Heart right ventricle (tissue), 16 donors: ENCODE data around the gene CHD9NB. TPM values are rescaled to one million over a fixed set of nuclear protein-coding genes. Genes with fewer than 3 reads are reported as not detected.
A peak's percentile ranks its signal among the peaks of the same experiment; 100 is the strongest.

Experiments used
- ATAC-seq, 8 donors: fragments of 200-7000 bp; cut with Tn5 transposase; one replicate each; pipeline ENCODE4 v1.9.1; 2020; ENCODE audit warnings: mild to moderate bottlenecking in 8 of 8, moderate library complexity in 8 of 8, moderate number of reproducible peaks in 1 of 8
- DNase-seq, 2 donors: peaks; one replicate each; pipeline ENCODE4 v3.0.0-alpha.2; 2020
- H3K27ac ChIP-seq, 10 donors: fragments of 200-600 bp; sonication (generic) in 2 of 10; one replicate each; pipeline versions ENCODE4 v1.5.0 to v1.8.0; 2020 to 2022; ENCODE audit warnings: mild to moderate bottlenecking in 3 of 10
- H3K27me3 ChIP-seq, 7 donors: fragments of 200-600 bp; one replicate each; pipeline ENCODE4 v1.8.0; 2021 to 2022; ENCODE audit warnings: mild to moderate bottlenecking in 2 of 7
- H3K36me3 ChIP-seq, 9 donors: fragments of 200-600 bp; sonication (generic) in 1 of 9; one replicate each; pipeline versions ENCODE4 v1.5.0 to v1.8.0; 2020 to 2022; ENCODE audit warnings: mild to moderate bottlenecking in 2 of 9
- H3K4me1 ChIP-seq, 9 donors: fragments of 200-600 bp; sonication (generic) in 1 of 9; one replicate each; pipeline versions ENCODE4 v1.5.0 to v1.8.0; 2020 to 2022; ENCODE audit warnings: mild to moderate bottlenecking in 4 of 9
- H3K4me3 ChIP-seq, 10 donors: fragments of 200-600 bp; sonication (generic) in 2 of 10; one replicate each; pipeline versions ENCODE4 v1.5.0 to v1.8.0; 2020 to 2022; ENCODE audit warnings: mild to moderate bottlenecking in 7 of 10, moderate library complexity in 2 of 10
- H3K9me3 ChIP-seq, 11 donors: fragments of 200-600 bp in 10 of 11; sonication (generic) in 2 of 11; one replicate each; pipeline versions ENCODE4 v1.5.0 to v1.8.0; 2013 to 2022; ENCODE audit warnings: mild to moderate bottlenecking in 2 of 11, control low read depth in 1 of 11, moderate library complexity in 1 of 11
- CTCF ChIP-seq, 9 donors: fragments of 200-600 bp; sonication (generic) in 2 of 9; IDR thresholded peaks; one replicate each; pipeline versions ENCODE4 v1.5.0 to v1.8.0; 2021 to 2022; ENCODE audit warnings: antibody characterized with exemption in 9 of 9, mild to moderate bottlenecking in 5 of 9, moderate library complexity in 1 of 9
- WGBS, 2 donors: extraction: QIAGEN DNeasy Blood & Tissue Kit; methylation state at CpG; one replicate each; pipeline ENCODE4 v1.1.7; 2013; ENCODE audit warnings: inconsistent platforms in 1 of 2; 5-methylcytosine and 5-hydroxymethylcytosine counted together
- intact Hi-C, 10 donors: fragments of 100-400 bp; cut with DNase I; formaldehyde crosslinking; loops; one replicate each; pipeline versions ENCODE4 v1.11.1 to v1.14.2; 2022
- polyA plus RNA-seq, 2 donors: library from polyadenylated mRNA; stranded (reverse); fragments of 200-250 nt; gene quantifications; one replicate each; pipeline ENCODE4 v1.2.3, GENCODE V29; 2013
- total RNA-seq, 10 donors: library from RNA; stranded (reverse); fragmentation: NEBNext Ultra II Directional in 3 of 10; extraction: Animal tissue kit (Norgen Biotek cat#: 25700) in 3 of 10; gene quantifications; one replicate each; pipeline versions ENCODE4 v1.2.1 to v1.2.4, GENCODE V29; 2021 to 2023
- donor health status: Arrhythmogenic right ventricular cardiomyopathy.
- donor health status: ischemic (EF 13 %, LVEDD 7.1; RV severe dilation, severe dysfunction).
- donor health status: healthy with polysubstance abuse.
- donor health status: DM: no; HTN: yes; CAD: no.
- donor health status: DM: no; HTN: no; CAD: no.
- donor health status: ischemic (EF 25% LVEDD 6.9; RV normal size, moderate dysfunction).
- donor health status: ischemic (EF 25% LVEDD 5.7; RV mildly dilated, moderate dysfunction).
- donor health status: healthy.
- donor health status: DM: yes; HTN: yes; CAD: no.
- donor health status: Ischemic cardiomyopathy.
- donor health status: ischemic (EF 35%, LVEDD 5.7; RV mildly dilated, moderate dysfunction).
- donor health status: nonischemic (EF 11% LVEDD 7.7; RV severe dilation, severe dysfunction).
- donor health status: DM: yes; HTN: yes; CAD: no.
- donor health status: PGD.
- donor health status: ischemic (EF 29% LVEDD 5.4; RV normal size, mild dysfunction).
- donor health status: nonischemic (EF 23%, LVEDD 6.1; RV moderate dilation, normal function).

The CHD9NB gene
- total and polyA plus RNA-seq, 12 donors = 0.17 to 1.5 (median 0.51) TPM; not detected in 2

- no peaks in the 10 kb centered on the region for H3K27me3 ChIP-seq
- ATAC-seq (no peak), DNase-seq (no peak)
- no peak for TF ChIP-seq CTCF (IDR thresholded peaks at IDR 0.05)
- no peaks in the 10 kb centered on the region for H3K9me3 ChIP-seq
- H3K4me1 ChIP-seq = peaks cover 9 to 85% (median 69%) of the 10 kb centered on the region in 9 donors
- no peak overlapping the region for H3K4me3 ChIP-seq
- intact Hi-C loops = no loop called here
- H3K36me3 ChIP-seq = no peaks in the 10 kb centered on the region
- 90% methylated on average over 5 of the region's 5 CpGs for WGBS, 2 donors
- peak overlapping the region in 5 of 10 donors; percentile 8 to 59 (median 37) for H3K27ac ChIP-seq
Measured at GRCh38 chr16:53061256-53061655, 8.6 kb upstream of the CHD9NB start.

- Histone ChIP-seq H3K4me3 (no peak overlapping the region), H3K27ac (peak overlapping the region in 1 of 10 donors; percentile 96), H3K36me3 (no peaks in the 10 kb centered on the region), H3K27me3 (no peaks in the 10 kb centered on the region), H3K9me3 (no peaks in the 10 kb centered on the region), H3K4me1 (peaks cover 9 to 81% (median 64%) of the 10 kb centered on the region in 9 donors)
- WGBS, 2 donors = 83 to 96% methylated on average over 7 of the region's 7 CpGs
- no peak for DNase-seq
- no peak for ATAC-seq
- intact Hi-C loops = loop anchor here in 8 of 10 donors (5.0 to 10.0 kb wide), 9 partner anchors 33 to 225 kb away; no protein-coding TSS in a partner anchor
- TF ChIP-seq CTCF (IDR thresholded peaks at IDR 0.05) = no peak
Measured at GRCh38 chr16:53059672-53060071, 7.0 kb upstream of the CHD9NB start.

GRCh38 chr16:53058882-53059281, 6.2 kb upstream of the CHD9NB start:
- H3K9me3 ChIP-seq = no peaks in the 10 kb centered on the region
- 94 to 95% methylated on average over 5 of the region's 5 CpGs for WGBS, 2 donors
- TF ChIP-seq CTCF (IDR thresholded peaks at IDR 0.05) = no peak
- H3K27ac ChIP-seq = peak overlapping the region in 1 of 10 donors; percentile 96
- DNase-seq (no peak), ATAC-seq (no peak)
- peaks cover 5 to 80% (median 60%) of the 10 kb centered on the region in 9 donors for H3K4me1 ChIP-seq
- intact Hi-C loops = loop anchor here in 8 of 10 donors (5.0 to 10.0 kb wide), 9 partner anchors 33 to 226 kb away; no protein-coding TSS in a partner anchor
- no peak overlapping the region for H3K4me3 ChIP-seq
- H3K36me3 ChIP-seq = no peaks in the 10 kb centered on the region
- H3K27me3 ChIP-seq = no peaks in the 10 kb centered on the region

GRCh38 chr16:53058441-53058840, 5.7 kb upstream of the CHD9NB start:
- ATAC-seq (no peak), DNase-seq (no peak)
- no peak for TF ChIP-seq CTCF (IDR thresholded peaks at IDR 0.05)
- Histone ChIP-seq H3K4me1 (peaks cover 5 to 76% (median 58%) of the 10 kb centered on the region in 9 donors), H3K27me3 (no peaks in the 10 kb centered on the region), H3K36me3 (no peaks in the 10 kb centered on the region), H3K4me3 (no peak overlapping the region), H3K9me3 (no peaks in the 10 kb centered on the region), H3K27ac (peak overlapping the region in 1 of 10 donors; percentile 96)
- intact Hi-C loops = loop anchor here in 8 of 10 donors (5.0 to 10.0 kb wide), 9 partner anchors 34 to 226 kb away; no protein-coding TSS in a partner anchor
- 81 to 88% methylated on average over 5 of the region's 5 CpGs for WGBS, 2 donors
